ENCODE data around the gene DUSP21.
"Not testable (repeated sequence)": the region's sequence is repeated elsewhere in the genome, so short reads cannot be mapped to it uniquely, and the experiment has no call there.

Gene DUSP21

GRCh38 chrX:44876767-44877166 is 32.9 kb downstream of the DUSP21 start:
- no peak for DNase-seq

GRCh38 chrX:44878780-44879179 is 35.0 kb downstream of the DUSP21 start:
- no peak for DNase-seq

GRCh38 chrX:44881549-44881948 is 37.7 kb downstream of the DUSP21 start:
- no peak for DNase-seq

- DNase-seq = no peak
These were observed 38.8 kb downstream of the DUSP21 start for GRCh38 chrX:44882635-44883034.

GRCh38 chrX:44884944-44885343 is 41.1 kb downstream of the DUSP21 start:
- no peak for DNase-seq

- no peak for DNase-seq
These were observed 46.0 kb downstream of the DUSP21 start for GRCh38 chrX:44889824-44890223.

GRCh38 chrX:44890247-44890646 is 46.4 kb downstream of the DUSP21 start:
- no peak for DNase-seq

- not testable (repeated sequence) for DNase-seq
These were observed 46.9 kb downstream of the DUSP21 start for GRCh38 chrX:44890687-44891086.

GRCh38 chrX:44891642-44892041 is 47.8 kb downstream of the DUSP21 start:
- no peak for DNase-seq

Data from right forelimb (tissue), 1 donor.